ENCODE results near the gene TENM4. TPM values are rescaled to one million over a fixed set of nuclear protein-coding genes. Genes with fewer than 3 reads are reported as not detected.
A peak's percentile ranks its signal among the peaks of the same experiment; 100 is the strongest.

Gene TENM4
- total and polyA plus RNA-seq, 2 of the 8 experiments (the other 6 are each of a cell fraction or from before 2014, with no cell fraction given), result 3.5 to 7.2 TPM

DNA sequence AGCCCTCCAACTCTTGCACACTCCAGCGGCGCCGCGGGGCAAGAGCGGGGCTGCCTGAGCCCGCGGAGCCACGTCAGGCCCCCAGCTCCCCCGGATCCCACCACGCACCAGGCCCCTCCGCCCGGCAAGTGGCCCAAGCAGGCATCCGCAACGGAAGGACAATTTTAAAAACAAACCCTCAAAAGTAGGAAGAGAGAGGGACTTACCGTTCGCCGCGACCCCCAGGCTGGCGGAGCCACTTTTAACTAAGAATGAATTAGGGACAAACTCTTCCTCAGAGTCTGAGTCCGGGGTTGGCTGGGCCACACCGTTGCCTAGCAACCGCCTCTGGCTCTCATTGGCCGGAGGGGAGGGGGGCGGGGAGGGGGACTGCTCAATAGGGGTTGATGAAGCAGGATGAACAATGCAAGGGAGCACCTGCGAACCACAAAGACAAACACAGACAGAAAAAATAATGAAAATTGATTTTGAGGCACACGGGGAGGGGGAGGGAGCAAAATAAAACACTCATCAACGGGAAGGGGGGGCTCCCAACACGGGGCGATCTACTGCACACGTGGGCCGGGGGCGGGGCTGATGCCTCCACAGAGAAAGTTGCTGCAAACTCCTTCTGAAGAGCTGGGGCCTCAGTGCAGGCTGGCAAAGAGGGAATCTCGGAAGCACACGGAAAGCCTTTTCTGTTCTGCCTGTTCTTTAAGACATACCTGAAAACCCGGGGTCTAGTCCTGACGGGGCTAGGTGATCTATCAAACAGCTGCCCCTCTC lies 478.7 kb downstream of the TENM4 start:
- no peak overlapping the region for H2BK5ac ChIP-seq (ENCODE audit: low read depth, low read length)
- no peaks in the 10 kb centered on the region for H3K79me2 ChIP-seq (ENCODE audit: control insufficient read depth in 1 of 2, insufficient read depth in 2 of 2, low read length in 2 of 2)
- H3K14ac ChIP-seq (ENCODE audit: insufficient read length), result no peak overlapping the region
- no peaks in the 10 kb centered on the region for H3K9me3 ChIP-seq (ENCODE audit: insufficient read depth in 2 of 2, low read depth in 1 of 2, low read length in 1 of 2)
- no peak overlapping the region for H2BK12ac ChIP-seq (ENCODE audit: low read depth, low read length)
- H2BK15ac ChIP-seq (ENCODE audit: low read length), result no peak overlapping the region
- no peak overlapping the region for H3K18ac ChIP-seq (ENCODE audit: extremely low read depth, low read length)
- no peaks in the 10 kb centered on the region; a peak in 2 of 8 replicates for H3K36me3 ChIP-seq (ENCODE audit: control insufficient read depth in 2 of 4, insufficient read depth in 4 of 4, low read length in 3 of 4)
- DNase-seq (ENCODE audit: low read depth in 1 of 2, low spot score in 2 of 2) (peak in 1 of 2 experiments; percentile 71), FAIRE-seq (no peak)
- no peak overlapping the region for H3K23ac ChIP-seq (ENCODE audit: insufficient read length)
- peaks cover 0 to 7% (median 0%) of the 10 kb centered on the region in 4 experiments; a peak in 4 of 7 replicates for H3K27me3 ChIP-seq (replicated peaks in 1 of 4; ENCODE audit: control insufficient read depth in 3 of 4, extremely low read depth in 1 of 4, insufficient read depth in 3 of 4, low read length in 3 of 4)
- CTCF ChIA-PET (ENCODE audit: partially characterized antibody), result interaction anchor here (0.7 to 14.6 kb wide), 32 partner anchors 11 to 355 kb away, joined by 3 to 187 read pairs (median 5); no protein-coding TSS in a partner anchor
- no peaks in the 10 kb centered on the region for H4K20me1 ChIP-seq (replicated peaks in 1 of 2; ENCODE audit: control insufficient read depth in 1 of 2, insufficient read depth in 2 of 2, low read length in 2 of 2)
- WGBS, 2 experiments (ENCODE audit: extremely low coverage in 1 of 2, insufficient coverage in 1 of 2, insufficient read length in 1 of 2, insufficient replicate concordance in 2 of 2, low coverage in 1 of 2, low lambda C conversion rate in 2 of 2, missing lambda C conversion rate in 1 of 2), result 10% methylated on average over 22 of the region's 36 CpGs; no CpG with 5 or more reads in 1 of the 2 experiments
- peak overlapping the region; percentile 40 to 74 (median 44) for H3K4me3 ChIP-seq (ENCODE audit: extremely low read depth in 1 of 4, insufficient read depth in 2 of 4, low read depth in 3 of 4, low read length in 4 of 4)
- peak overlapping the region; percentile 83 to 98 for H3K4me2 ChIP-seq (ENCODE audit: insufficient read depth in 1 of 2, low read depth in 2 of 2, low read length in 2 of 2)
- no peak overlapping the region for H4K5ac ChIP-seq (ENCODE audit: insufficient read length, low read depth, low read length)
- H3K23me2 ChIP-seq (ENCODE audit: low read depth, low read length), result peaks cover 4% of the 10 kb centered on the region; the same call in 1 of the 2 replicates
- no peak overlapping the region for H3K4ac ChIP-seq (replicated peaks; ENCODE audit: insufficient read length, low read depth, low read length)
- no peaks in the 10 kb centered on the region for H3K79me1 ChIP-seq (ENCODE audit: low read depth, low read length)
- no peak overlapping the region for H2AK5ac ChIP-seq (ENCODE audit: low read depth, low read length)
- H3K27ac ChIP-seq (ENCODE audit: low read depth, low read length), result no peak overlapping the region
- H2AFZ ChIP-seq (ENCODE audit: low read length), result 0 out of 2 replicates have a peak overlapping the region, but pooled peaks have one; percentile 13
- TF ChIP-seq SRF (IDR thresholded peaks at IDR 0.05; ENCODE audit: low read depth, low read length), result no peak
- no peak for TF ChIP-seq JUND (IDR thresholded peaks at IDR 0.05; ENCODE audit: low read length)
- TF ChIP-seq, protein P1, sequence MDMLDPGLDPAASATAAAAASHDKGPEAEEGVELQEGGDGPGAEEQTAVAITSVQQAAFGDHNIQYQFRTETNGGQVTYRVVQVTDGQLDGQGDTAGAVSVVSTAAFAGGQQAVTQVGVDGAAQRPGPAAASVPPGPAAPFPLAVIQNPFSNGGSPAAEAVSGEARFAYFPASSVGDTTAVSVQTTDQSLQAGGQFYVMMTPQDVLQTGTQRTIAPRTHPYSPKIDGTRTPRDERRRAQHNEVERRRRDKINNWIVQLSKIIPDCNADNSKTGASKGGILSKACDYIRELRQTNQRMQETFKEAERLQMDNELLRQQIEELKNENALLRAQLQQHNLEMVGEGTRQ (IDR thresholded peaks at IDR 0.05; ENCODE audit: low read length), result 0 out of 2 replicates have a peak, but pooled peaks have one; percentile 5
- TF ChIP-seq YY1 (IDR thresholded peaks at IDR 0.05; ENCODE audit: low read depth, low read length), result no peak
- no peak for TF ChIP-seq MAFK (IDR thresholded peaks at IDR 0.05; ENCODE audit: low read depth, low read length)
- TF ChIP-seq SIN3A (conservative IDR thresholded peaks at IDR 0.05 in 1 of 2, IDR thresholded peaks at IDR 0.05 in 1 of 2; ENCODE audit: low read depth in 1 of 2, low read length in 2 of 2), result peak; percentile 13 to 64; a peak in 2 of 4 replicates
- TF ChIP-seq, protein P2, sequence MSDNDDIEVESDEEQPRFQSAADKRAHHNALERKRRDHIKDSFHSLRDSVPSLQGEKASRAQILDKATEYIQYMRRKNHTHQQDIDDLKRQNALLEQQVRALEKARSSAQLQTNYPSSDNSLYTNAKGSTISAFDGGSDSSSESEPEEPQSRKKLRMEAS (IDR thresholded peaks at IDR 0.05), result peak; percentile 67; the same call in 1 of the 2 replicates
- no peak for TF ChIP-seq BCL11A (IDR thresholded peaks at IDR 0.05; ENCODE audit: low read depth in 2 of 2, low read length in 2 of 2)
- peak overlapping the region in 1 of 4 experiments; percentile 39; a peak in 3 of 7 replicates for H3K9ac ChIP-seq (replicated peaks in 1 of 4; ENCODE audit: extremely low read depth in 1 of 4, low read depth in 3 of 4, low read length in 3 of 4)
- H4K91ac ChIP-seq (replicated peaks; ENCODE audit: insufficient read length, low read length), result no peak overlapping the region
- H4K8ac ChIP-seq (ENCODE audit: extremely low read depth, insufficient read depth, low read length), result no peak overlapping the region
- H3K56ac ChIP-seq (replicated peaks; ENCODE audit: insufficient read length, low read depth, low read length), result no peak overlapping the region
- POLR2A ChIA-PET (ENCODE audit: partially characterized antibody), result interaction anchor here (1.0 to 1.6 kb wide), 2 partner anchors 119 to 159 kb away, joined by 3 to 5 read pairs; no protein-coding TSS in a partner anchor
- peaks cover 2 to 6% (median 4%) of the 10 kb centered on the region in 4 experiments; a peak in 3 of 7 replicates for H3K4me1 ChIP-seq (replicated peaks in 1 of 4; ENCODE audit: control insufficient read depth in 3 of 4, insufficient read depth in 4 of 4, low read length in 3 of 4)
- H2BK120ac ChIP-seq (replicated peaks; ENCODE audit: low read depth, low read length), result no peak overlapping the region
- H2BK20ac ChIP-seq (ENCODE audit: low read length), result no peak overlapping the region
